GM19438 (cell line): Measurements from ENCODE around the gene GJA4.
"Not testable (repeated sequence)": the region's sequence is repeated elsewhere in the genome, so short reads cannot be mapped to it uniquely, and the experiment has no call there.

Experiments
- ATAC-seq: cut with Tn5 transposase; IDR thresholded peaks from one replicate; pipeline ENCODE4 v1.9.1; 2021; ENCODE audit warnings: low read depth; ENCODE audit not compliant: unreplicated experiment

Gene GJA4

DNA sequence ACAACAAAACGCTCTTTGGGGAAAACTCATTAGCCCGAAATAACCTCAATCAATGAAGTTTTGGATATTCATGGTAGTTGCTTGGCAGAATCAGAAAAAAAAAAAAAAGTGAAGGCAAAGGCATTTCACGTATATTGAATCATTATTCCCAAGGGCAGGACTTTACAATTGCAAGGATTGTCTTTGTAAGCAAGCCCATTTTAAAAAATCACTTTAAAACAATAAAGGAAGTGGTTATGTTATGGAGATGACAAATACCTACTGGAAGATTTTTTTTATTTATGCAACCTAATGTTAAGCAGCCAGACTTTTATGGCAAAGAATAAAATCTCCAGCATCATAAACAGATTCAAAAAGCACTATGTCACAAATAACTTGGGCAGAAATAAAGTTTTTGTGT lies 23.9 kb upstream of the GJA4 start:
- ATAC-seq = no peak

DNA sequence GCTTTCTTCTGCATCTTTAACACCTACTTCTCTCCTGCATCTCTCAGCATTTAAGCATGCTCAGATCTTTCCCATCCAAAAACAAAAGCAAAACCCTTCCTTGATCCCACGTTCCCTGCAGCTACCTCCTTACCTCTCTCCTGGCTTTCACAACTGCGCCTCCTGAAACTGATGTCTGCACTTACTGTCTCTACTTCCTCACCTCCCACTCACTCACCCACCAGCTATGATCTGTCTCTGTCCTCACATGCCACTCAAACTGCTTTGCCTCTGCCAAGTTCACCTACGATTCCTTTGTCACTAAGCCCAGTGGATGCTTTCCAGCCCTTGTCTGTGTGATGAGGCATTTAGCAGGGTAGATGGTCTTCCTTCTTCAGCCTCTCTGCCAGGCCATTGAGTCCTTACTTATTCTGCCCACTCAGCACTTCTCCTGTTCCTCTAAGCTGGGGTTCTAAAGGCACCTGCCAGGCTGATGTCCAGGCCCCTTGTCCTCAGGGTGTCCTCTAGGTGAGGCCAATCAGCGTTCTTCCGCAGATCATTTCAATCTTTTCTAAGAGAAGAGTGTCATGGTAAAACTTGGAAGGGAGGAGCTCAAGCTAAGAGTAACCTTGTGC lies 21.8 kb upstream of the GJA4 start:
- ATAC-seq = no peak

DNA sequence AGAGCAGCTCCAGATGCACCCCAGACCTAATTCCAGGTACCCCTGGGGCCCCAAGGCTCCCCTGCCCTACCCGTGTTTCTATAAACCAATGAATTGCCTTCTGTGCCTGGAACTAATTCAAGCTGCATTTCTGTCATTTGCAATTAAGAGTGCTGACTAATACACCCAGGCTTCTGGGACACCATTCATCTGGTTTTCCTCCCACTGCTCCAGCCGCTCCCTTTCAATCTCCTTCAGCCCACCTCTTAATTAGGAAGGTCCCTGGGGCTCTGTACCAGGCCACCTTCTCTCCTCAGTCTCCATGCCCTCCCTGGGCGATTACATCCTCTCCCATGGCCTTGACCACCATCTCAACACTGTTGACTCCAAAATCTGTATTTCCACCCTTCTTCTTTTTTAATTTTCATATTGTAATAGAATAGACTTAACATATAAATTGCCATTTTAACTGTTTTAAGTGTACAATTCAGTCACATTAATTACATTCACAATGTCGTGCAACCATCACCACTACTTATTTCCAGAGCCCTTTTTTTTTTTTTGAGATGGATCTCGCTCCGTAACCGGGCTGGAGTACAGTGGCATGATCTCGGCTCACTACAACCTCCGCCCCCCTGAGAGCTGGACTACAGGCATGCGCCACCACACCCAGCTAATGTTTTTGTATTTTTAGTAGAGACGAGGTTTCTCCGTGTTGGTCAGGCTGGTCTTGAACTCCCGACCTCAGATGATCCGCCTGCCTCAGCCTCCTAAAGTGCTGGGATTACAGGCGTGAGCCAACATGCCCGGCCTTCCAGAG lies 21.0 kb upstream of the GJA4 start:
- ATAC-seq = no peak

DNA sequence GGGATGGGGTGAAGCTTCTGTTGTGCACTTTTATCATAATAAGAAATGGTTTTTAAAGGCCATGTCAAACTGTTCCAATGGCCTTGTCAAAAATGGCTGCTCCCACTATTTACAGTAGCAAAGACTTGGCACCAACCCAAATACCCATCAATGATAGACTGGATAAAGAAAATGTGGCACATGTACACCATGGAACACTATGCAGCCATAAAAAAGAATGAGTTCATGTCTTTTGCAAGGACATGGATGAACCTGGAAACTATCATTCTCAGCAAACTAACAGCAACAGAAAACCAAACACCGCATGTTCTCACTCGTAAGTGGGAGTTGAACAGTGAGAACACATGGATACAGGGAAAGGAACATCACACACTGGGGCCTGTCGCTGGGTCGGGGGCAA lies 19.7 kb upstream of the GJA4 start:
- not testable (repeated sequence) for ATAC-seq

DNA sequence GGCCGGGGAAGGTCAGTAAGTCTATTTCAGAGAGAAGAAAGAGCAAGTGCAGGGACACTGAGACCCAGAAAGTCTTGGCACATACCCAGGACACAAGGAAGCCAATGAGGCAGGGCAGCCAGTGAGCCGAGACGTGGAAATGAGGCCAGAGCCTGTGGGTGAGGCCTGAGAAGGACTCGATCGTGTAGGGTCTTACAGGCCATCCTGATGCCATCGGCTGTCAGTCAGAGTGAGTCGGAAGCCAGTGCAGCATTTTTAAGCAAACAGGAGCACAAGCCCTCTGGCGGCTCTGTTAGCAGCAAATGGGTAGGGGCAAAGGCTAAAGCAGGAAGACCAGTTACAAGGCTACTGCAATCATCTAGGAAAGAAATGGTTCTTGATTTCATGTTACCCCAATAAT lies 17.8 kb upstream of the GJA4 start:
- ATAC-seq = no peak

DNA sequence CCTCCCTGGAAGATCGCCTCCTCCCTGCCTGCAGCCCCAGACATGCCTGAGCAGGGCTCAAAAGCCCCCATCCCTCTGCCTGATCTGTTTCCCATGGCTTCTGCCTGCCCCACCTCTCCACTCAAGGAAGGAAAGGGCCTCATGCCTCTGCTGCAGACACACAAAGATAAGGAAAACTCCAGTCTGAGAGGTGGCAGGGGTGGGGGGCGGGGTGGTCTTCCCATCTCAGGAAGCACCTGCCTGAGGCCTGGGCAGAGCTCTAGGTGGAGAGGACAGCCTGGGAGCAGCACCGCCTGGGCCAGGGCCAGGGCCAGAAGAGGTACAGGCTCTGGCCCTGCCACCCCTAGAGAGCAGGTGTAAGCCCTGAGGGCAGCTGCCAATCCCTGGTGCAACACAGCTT lies 15.9 kb upstream of the GJA4 start:
- no peak for ATAC-seq

DNA sequence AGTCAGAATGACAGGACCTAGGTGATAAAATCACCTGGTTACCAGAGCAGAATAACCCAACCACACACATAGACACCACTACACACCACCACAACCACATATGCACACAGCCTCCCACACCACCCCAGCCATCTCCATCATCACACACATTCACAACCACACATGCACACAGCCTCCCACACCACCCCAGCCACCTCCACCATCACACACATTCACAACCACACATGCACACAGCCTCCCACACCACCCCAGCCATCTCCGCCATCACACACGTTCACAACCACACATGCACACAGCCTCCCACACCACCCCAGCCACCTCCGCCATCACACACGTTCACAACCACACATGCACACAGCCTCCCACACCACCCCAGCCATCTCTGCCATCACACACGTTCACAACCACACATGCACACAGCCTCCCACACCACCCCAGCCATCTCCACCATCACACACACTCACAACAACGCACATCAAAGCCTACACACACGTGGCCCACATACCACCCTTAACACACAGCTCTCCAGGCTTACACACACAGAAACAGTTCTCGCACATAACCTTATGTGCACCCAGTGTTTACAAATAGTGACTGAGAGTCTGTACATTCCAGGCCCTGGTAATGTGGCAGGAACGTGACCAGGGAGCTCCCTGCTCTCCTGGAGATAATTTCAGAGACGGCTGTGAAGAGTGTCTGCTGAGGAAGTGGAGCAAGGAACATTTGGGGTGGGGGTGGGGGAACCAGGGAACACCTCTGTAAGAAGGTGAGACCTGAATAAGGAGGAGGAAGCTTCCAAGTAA lies 15.1 kb upstream of the GJA4 start:
- ATAC-seq = no peak

DNA sequence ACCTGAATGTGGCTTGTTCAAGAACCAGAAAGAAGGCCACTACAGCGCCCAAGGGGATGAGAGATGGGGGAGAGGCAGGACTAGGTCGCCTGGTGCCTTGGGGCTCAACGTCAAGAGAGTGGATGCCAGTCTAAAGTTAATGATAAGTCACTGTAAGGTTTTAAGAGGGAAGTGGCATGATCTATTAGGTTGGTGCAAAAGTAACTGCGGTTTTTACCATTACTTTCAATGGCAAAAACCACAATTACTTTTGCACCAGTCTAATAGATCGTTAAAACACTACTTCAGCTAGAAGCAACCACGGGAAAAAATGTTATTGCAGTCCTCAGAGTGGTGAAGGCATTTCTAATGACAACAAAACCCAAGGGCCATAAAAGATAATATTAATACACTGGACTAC lies 14.4 kb upstream of the GJA4 start:
- ATAC-seq = no peak

DNA sequence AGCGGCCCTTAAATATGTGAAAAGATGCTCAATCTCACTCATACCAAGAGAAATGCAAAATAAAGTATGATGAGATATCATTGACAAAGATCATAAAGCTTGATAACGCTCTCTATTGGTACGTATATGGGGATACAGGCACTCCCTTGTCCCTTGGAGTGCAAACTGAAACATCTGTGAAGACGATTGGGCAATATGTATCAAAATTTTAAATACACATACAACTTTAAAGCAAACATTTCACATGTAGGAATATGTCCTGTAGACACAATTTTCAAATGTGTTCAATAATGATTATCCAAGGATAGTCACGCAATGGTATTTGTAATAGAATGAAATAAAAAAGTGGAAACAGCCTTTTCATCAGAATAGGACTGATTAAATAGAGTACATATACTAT lies 13.8 kb upstream of the GJA4 start:
- ATAC-seq = no peak

DNA sequence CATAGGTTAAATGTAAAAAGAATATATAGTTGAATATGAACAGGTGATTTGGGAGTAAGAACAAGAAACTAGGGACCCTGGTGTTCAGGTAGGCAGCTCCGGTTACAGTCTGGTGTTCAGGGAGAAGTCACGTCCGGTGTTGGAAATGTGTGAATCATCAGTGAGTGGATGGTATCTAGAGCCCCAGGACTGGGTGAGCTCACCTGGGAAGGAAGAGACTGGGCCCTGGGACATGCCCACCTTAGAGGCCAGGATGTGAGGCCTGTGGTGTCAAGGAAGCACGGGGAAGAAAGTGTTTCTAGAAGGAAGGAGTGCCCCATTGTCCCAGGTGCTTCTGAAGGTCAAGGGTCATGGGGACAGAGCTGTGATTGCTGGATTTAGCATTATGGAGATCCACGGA lies 13.3 kb upstream of the GJA4 start:
- no peak for ATAC-seq

DNA sequence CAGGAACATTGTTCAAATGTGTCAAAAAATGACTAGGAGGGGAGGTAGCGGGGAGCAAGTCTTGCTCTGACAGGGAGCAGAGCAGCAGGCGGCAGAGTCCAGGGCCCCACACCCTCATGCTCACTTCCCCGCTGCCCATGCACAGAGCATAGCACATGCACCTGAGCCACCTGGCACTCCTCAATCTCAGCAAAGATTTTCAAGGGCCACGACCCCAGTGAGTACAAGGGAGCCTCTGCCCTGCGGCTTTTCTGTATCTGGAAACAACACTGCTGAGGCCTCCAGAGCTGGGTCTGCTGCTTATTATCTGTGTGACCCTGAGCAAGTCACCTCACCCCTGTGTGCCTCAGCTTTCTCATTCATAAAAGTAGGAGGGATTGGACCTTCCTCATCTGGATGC lies 12.8 kb upstream of the GJA4 start:
- no peak for ATAC-seq

DNA sequence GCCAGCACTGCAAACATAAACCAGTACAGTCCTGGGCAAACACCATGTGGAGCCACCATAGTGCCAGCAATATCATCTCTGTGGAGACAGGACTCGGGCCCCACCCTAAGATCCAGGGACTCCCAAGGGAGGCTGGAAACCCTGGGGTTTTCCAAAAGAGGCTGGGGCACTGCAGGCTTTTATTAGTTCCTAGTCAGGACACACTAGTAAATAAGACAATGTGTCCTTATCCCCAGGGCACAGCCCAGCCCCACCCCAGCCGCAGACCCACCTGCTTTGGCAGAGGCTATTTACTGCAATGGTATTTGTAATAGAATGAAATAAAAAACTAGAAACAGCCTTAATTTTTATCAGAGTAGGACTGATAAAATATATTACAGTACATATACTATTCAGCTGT lies 12.3 kb upstream of the GJA4 start:
- no peak for ATAC-seq

DNA sequence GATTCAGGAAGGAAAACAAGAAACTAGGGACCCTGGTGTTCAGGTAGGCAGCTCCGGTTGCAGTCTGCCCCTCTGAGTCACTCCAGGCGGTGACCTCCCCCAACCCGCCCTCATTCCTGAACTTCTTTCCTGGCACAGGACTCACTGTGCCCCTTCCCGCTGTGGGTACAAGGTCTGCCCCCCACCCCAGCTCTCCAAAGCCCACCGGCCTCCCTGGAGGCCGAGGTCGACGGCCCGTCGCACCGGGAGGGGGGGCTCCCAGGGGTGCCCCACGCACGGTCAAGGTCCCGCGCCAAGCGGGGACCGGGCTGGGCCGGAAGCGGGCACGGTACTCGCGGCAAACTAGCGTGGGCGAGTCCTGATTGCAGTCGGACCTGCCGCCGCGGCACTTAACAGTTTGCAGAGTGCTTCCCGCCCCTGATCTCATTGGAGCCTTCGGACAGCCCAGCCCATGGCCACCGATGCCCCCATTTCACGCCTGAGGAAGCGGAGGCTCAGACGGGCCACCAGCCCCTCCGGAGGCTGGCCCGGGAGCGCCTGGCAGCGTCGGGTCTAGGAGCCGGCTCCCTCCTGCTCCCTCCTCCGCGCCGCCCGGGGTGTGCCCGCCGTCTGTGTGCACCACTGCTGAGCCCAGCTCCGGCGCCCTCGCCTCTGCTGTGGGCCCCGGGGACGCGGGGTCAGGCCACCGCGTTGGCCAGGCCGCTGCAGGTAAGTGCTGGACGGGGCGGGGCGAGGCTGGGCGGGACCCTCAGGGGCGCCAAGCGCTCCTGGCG lies 11.5 kb upstream of the GJA4 start, which contains the start of gene GJB3:
TSS of gene GJB3 (plus strand) at position 144 of the 773 bp plus-strand sequence. CDS start 3,549 bp downstream, outside the sequence.
- ATAC-seq = no peak

DNA sequence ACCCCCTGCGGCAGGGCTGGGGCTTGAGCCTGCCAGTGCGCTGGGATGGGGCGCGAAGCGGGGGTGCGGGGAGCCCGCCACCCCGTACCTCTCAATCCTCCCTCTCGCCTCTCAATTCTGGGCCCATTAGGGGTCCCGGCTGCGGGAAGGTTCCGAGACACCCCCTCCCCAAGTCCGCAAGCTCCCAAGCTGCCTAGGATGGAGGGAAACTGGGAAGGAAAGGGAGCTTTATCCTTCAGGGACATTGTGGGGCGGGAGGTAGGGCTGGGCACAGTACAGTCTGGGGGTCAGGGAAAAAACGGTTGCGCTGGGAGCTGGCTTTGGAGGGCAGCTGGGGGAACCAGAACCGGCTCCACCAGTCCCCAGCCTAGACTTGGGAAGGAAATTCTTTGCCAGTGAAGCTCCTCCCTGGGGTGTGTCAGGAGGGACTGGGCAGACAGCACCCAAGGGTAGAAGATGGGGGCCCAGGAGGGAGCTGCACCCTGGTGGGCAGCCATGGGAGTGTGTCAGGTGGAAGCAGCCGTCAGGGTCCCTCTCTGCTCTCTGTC lies 10.9 kb upstream of the GJA4 start:
- ATAC-seq = no peak

DNA sequence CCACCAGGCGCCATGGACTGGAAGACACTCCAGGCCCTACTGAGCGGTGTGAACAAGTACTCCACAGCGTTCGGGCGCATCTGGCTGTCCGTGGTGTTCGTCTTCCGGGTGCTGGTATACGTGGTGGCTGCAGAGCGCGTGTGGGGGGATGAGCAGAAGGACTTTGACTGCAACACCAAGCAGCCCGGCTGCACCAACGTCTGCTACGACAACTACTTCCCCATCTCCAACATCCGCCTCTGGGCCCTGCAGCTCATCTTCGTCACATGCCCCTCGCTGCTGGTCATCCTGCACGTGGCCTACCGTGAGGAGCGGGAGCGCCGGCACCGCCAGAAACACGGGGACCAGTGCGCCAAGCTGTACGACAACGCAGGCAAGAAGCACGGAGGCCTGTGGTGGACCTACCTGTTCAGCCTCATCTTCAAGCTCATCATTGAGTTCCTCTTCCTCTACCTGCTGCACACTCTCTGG lies 8.0 kb upstream of the GJA4 start:
- ATAC-seq = no peak

DNA sequence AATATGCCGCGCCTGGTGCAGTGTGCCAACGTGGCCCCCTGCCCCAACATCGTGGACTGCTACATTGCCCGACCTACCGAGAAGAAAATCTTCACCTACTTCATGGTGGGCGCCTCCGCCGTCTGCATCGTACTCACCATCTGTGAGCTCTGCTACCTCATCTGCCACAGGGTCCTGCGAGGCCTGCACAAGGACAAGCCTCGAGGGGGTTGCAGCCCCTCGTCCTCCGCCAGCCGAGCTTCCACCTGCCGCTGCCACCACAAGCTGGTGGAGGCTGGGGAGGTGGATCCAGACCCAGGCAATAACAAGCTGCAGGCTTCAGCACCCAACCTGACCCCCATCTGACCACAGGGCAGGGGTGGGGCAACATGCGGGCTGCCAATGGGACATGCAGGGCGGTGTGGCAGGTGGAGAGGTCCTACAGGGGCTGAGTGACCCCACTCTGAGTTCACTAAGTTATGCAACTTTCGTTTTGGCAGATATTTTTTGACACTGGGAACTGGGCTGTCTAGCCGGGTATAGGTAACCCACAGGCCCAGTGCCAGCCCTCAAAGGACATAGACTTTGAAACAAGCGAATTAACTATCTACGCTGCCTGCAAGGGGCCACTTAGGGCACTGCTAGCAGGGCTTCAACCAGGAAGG lies 7.4 kb upstream of the GJA4 start:
- no peak for ATAC-seq

DNA sequence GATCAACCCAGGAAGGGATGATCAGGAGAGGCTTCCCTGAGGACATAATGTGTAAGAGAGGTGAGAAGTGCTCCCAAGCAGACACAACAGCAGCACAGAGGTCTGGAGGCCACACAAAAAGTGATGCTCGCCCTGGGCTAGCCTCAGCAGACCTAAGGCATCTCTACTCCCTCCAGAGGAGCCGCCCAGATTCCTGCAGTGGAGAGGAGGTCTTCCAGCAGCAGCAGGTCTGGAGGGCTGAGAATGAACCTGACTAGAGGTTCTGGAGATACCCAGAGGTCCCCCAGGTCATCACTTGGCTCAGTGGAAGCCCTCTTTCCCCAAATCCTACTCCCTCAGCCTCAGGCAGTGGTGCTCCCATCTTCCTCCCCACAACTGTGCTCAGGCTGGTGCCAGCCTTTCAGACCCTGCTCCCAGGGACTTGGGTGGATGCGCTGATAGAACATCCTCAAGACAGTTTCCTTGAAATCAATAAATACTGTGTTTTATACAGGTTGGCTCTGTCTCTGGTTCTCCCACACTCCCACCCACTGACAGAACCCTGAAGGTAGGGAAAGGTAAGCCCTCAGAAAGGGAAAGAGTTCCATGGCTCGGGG lies 6.8 kb upstream of the GJA4 start:
- no peak for ATAC-seq

DNA sequence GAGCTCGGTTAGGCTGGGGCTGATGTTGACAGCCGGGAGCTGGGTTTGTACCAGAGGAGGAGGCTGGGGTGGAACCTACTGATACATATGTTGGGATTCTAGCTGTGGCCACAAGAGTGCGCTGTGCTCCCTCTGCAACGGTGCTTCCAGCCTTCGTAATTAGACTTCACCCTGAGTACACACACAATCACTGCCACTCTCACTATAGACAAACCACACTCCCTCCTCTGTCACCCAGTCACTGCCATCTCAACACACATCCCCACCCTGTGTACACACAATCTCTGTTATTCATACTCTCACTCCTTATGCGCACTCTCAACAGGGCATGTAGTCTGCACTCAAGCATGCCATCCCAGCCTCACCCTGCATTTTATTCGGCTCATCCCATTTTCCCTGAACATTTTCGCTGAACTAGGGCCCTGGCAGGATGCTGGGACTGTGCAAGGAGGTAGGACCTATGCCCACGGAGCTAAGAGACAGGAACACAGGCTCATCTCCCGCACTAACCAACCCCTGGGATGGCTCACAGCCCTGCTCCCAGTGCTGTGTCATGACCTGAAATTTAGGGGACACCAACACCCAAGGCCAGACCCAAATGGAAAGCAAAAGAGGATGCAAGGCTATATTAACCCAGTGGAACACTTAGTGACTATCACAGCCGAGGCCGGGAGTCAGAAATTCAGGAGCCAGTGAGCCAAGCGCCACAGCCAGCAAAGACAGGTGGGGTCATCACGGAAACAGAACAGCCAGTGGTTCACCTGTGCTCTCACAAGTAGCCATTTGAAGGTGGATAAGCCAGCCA lies 6.1 kb upstream of the GJA4 start:
- ATAC-seq = no peak
